ENCODE measurements around the gene NUDC. TPM values are rescaled to one million over a fixed set of nuclear protein-coding genes. Genes with fewer than 3 reads are reported as not detected.

Gene NUDC
- total RNA-seq, 1 donor from 2014 or later: 71.7 TPM

- Mint-ChIP-seq H3K36me3 (ENCODE audit: low read depth) (peaks cover 21% of the 10 kb centered on the region), H3K4me3 (no peak overlapping the region), H3K9me3 (no peaks in the 10 kb centered on the region), H3K27ac (no peak overlapping the region), H3K4me1 (no peaks in the 10 kb centered on the region), H3K27me3 (peaks cover 2% of the 10 kb centered on the region)
- ATAC-seq (ENCODE audit: low read depth) (no peak), DNase-seq (no peak)
- ChIA-PET POLR2A (no interaction called here), CTCF (interaction anchor here (0.8 kb wide), 1 partner anchor 16 kb away, joined by 3 read pairs; no protein-coding TSS in a partner anchor)
- TF ChIP-seq CTCF (IDR thresholded peaks at IDR 0.05): no peak
- intact Hi-C loops (cut with micrococcal nuclease): no loop called here
Observed at GRCh38 chr1:26950602-26951001, 29.1 kb downstream of the NUDC start.

- ChIA-PET CTCF (interaction anchor here (0.8 kb wide), 1 partner anchor 16 kb away, joined by 3 read pairs; no protein-coding TSS in a partner anchor), POLR2A (no interaction called here)
- no peaks in the 10 kb centered on the region for H3K4me1 Mint-ChIP-seq
Observed at GRCh38 chr1:26951216-26951615, 29.7 kb downstream of the NUDC start.

GRCh38 chr1:26951821-26952497 is 30.4 kb downstream of the NUDC start:
- CTCF ChIA-PET: no interaction called here
- no peak for TF ChIP-seq CTCF (IDR thresholded peaks at IDR 0.05)
- Mint-ChIP-seq H3K4me3 (no peak overlapping the region), H3K27me3 (peaks cover 2% of the 10 kb centered on the region), H3K36me3 (ENCODE audit: low read depth) (peaks cover 9% of the 10 kb centered on the region), H3K27ac (no peak overlapping the region), H3K9me3 (no peaks in the 10 kb centered on the region), H3K4me1 (no peaks in the 10 kb centered on the region)
- intact Hi-C loops (cut with micrococcal nuclease): no loop called here
- POLR2A ChIA-PET: no interaction called here
- DNase-seq (no peak), ATAC-seq (ENCODE audit: low read depth) (no peak)

More at GRCh38 chr1:26951216-26951615, 29.7 kb downstream of the NUDC start:
- ATAC-seq (ENCODE audit: low read depth): no peak
- H3K4me3 Mint-ChIP-seq: no peak overlapping the region
- peaks cover 2% of the 10 kb centered on the region for H3K27me3 Mint-ChIP-seq
- no peak overlapping the region for H3K27ac Mint-ChIP-seq
- H3K9me3 Mint-ChIP-seq: no peaks in the 10 kb centered on the region
- intact Hi-C loops (cut with micrococcal nuclease): no loop called here
- no peak for DNase-seq
- TF ChIP-seq CTCF (IDR thresholded peaks at IDR 0.05): no peak
- peaks cover 15% of the 10 kb centered on the region for H3K36me3 Mint-ChIP-seq (ENCODE audit: low read depth)

- H3K4me3 Mint-ChIP-seq: no peak overlapping the region
- no peak for TF ChIP-seq CTCF (IDR thresholded peaks at IDR 0.05)
- H3K27me3 Mint-ChIP-seq: peaks cover 5% of the 10 kb centered on the region
- peaks cover 5% of the 10 kb centered on the region for H3K36me3 Mint-ChIP-seq (ENCODE audit: low read depth)
- ATAC-seq (ENCODE audit: low read depth) (no peak), DNase-seq (no peak)
- ChIA-PET POLR2A (no interaction called here), CTCF (no interaction called here)
- intact Hi-C loops (cut with micrococcal nuclease): no loop called here
- no peak overlapping the region for H3K27ac Mint-ChIP-seq
- no peaks in the 10 kb centered on the region for H3K4me1 Mint-ChIP-seq
- no peaks in the 10 kb centered on the region for H3K9me3 Mint-ChIP-seq
Observed at GRCh38 chr1:26953374-26953773, 31.8 kb downstream of the NUDC start.

GRCh38 chr1:26956321-26956720 is 34.8 kb downstream of the NUDC start:
- ATAC-seq (ENCODE audit: low read depth): no peak
- POLR2A ChIA-PET: no interaction called here
- Mint-ChIP-seq H3K9me3 (no peaks in the 10 kb centered on the region), H3K27ac (no peak overlapping the region), H3K36me3 (ENCODE audit: low read depth) (peaks cover 4% of the 10 kb centered on the region), H3K27me3 (peaks cover 8% of the 10 kb centered on the region), H3K4me3 (no peak overlapping the region), H3K4me1 (peaks cover 14% of the 10 kb centered on the region)
- TF ChIP-seq CTCF (IDR thresholded peaks at IDR 0.05): no peak
- DNase-seq: no peak
- intact Hi-C loops (cut with micrococcal nuclease): no loop called here
- CTCF ChIA-PET: no interaction called here
